COLO668 (cell line): ENCODE data around the gene LINGO3.
"Not testable (repeated sequence)": the region's sequence is repeated elsewhere in the genome, so short reads cannot be mapped to it uniquely, and the experiment has no call there.

Experiments used
- DNase-seq: peaks from one replicate; lab custom pipeline; 2025; ENCODE audit not compliant: unreplicated experiment; lab: John Stamatoyannopoulos, UW

The LINGO3 gene

GRCh38 chr19:2283835-2284507 is 24.0 kb downstream of the LINGO3 start:
- DNase-seq, result no peak

GRCh38 chr19:2282862-2283237 is 25.1 kb downstream of the LINGO3 start:
- DNase-seq, result no peak

GRCh38 chr19:2282062-2282861 is 25.7 kb downstream of the LINGO3 start, which contains the start of gene PEAK3:
Gene PEAK3, minus strand, starts transcription at chr19:2282175. Its CDS starts 1,244 bp downstream, at chr19:2280931.
- DNase-seq, result no peak

- DNase-seq, result not testable (repeated sequence)
These were observed 26.5 kb downstream of the LINGO3 start for GRCh38 chr19:2281265-2282061.

- no peak for DNase-seq
These were observed 27.2 kb downstream of the LINGO3 start for GRCh38 chr19:2280633-2281264.

GRCh38 chr19:2278459-2279158 is 29.3 kb downstream of the LINGO3 start:
- DNase-seq, result no peak

DNA sequence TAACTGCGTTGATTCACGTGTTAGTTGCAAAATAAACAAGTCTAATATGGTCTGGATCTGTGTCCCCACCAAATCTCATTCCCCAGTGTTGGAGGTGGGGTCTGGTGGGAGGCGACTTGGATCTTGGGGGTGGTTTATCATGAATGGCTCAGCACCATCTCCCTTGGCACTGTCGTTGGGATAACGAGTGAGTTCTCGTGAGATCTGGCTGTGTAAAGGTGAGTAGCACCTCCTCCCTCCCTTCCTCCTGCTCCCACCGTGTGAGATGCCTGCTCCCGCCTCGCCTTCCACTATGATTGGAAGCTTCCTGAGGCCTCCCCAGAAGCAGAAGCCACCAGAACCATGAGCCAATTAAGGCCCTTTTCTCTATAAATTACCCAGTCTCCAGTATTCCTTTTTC is 30.8 kb downstream of the LINGO3 start:
- DNase-seq, result no peak

GRCh38 chr19:2276429-2276986 is 31.4 kb downstream of the LINGO3 start:
- DNase-seq, result no peak

- no peak for DNase-seq
These were observed 32.1 kb downstream of the LINGO3 start for GRCh38 chr19:2275588-2276428.

- peak; percentile 80 for DNase-seq
These were observed 32.9 kb downstream of the LINGO3 start for GRCh38 chr19:2274931-2275535.

DNA sequence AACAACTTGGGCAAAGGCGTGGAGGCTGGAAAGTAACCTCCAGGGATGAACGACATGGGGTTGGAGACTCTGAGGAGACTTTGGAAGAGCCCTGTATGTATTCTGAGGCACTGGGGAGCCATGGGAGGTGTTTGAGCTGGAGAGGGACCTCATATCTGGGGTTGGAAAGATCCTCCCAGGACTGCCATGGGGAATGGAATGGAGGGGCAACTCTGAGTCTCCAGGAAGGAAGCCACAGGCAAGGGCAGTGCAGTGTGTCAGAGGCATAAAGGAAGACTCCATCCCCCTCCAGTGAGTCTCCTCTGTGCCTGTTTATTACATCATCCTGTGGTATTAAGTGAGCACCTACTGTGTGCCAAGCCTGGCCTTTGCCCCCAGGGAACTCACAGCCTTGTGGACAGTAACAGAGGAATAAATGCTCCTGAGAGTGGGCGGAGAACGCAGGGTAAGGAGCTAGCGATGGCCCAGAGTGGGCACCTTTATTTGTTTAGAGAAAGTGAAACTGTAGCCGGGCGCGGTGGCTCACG is 33.7 kb downstream of the LINGO3 start:
- no peak for DNase-seq

- peak; percentile 88 for DNase-seq
These were observed 34.4 kb downstream of the LINGO3 start for GRCh38 chr19:2273356-2274184.

DNA sequence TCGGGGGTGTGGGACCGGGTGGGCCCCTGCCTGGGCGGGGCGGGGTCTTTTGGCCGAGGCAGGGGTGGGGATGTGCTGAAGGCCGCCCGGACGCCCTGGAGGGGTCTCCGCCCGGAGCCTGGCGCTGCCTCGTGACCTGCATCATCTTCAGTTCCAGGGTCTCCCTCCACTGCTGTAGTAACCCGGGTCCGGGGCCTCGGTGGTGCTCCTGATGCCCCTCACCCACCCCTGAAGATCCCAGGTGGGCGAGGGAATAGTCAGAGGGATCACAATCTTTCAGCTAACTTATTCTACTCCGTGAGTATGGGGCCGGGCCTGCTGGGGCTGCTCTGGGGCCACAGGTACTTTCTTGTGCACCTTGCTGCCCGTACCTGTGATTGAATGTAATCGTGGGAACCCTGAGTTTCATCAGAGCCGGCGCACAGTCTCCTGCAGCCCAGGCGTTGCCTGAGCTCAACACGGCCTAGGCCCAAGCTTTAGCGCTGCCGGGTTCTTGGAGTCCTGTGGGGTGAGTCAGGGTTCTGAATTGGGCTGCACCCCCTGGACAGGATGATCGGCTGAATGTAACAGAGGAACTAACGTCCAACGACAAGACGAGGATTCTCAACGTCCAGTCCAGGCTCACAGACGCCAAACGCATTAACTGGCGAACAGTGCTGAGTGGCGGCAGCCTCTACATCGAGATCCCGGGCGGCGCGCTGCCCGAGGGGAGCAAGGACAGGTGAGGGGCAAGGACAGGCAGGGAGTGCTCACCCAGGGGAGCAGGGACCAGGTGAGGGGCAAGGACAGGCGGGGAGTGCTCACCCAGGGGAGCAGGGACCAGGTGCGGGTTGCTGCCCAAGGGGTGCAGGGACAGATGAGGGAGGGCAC is 36.5 kb downstream of the LINGO3 start:
- DNase-seq, result peak; percentile 54

- DNase-seq, result peak; percentile 83
These were observed 37.3 kb downstream of the LINGO3 start for GRCh38 chr19:2270423-2271233.

DNA sequence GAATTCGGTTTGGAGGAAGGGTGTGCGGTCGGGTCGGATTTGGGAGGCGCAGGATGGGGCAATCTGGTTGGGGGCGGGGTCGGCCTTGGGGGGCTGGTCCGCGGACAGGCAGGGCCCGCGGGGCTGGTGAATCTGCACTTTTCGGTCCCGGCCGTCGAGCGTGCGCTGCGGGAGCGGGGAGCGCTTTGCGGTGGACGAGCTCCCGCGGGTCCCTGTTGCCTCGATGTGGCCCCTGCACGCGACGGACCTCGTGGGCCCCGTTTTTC is 37.9 kb downstream of the LINGO3 start:
- no peak for DNase-seq
